Dendritic cell treated with granulocyte-macrophage colony-stimulating factor and Interleukin-4, amounts not matched to agents 40 ng/mL and 50 ng/mL, for 4 days (primary cell): ENCODE results near the gene SELENOI.

Experiments used
- H3K27ac Mint-ChIP-seq: one replicate; pipeline ENCODE4 v1.8.0; 2022; ENCODE audit warnings: mild to moderate bottlenecking, mixed read lengths
- H3K27me3 Mint-ChIP-seq: one replicate; pipeline ENCODE4 v1.8.0; 2022; ENCODE audit warnings: mild to moderate bottlenecking, mixed read lengths
- H3K36me3 Mint-ChIP-seq: one replicate; pipeline ENCODE4 v1.8.0; 2022; ENCODE audit warnings: low read depth, mixed read lengths
- H3K4me1 Mint-ChIP-seq: one replicate; pipeline ENCODE4 v1.8.0; 2022; ENCODE audit warnings: low read depth, mixed read lengths
- H3K4me3 Mint-ChIP-seq: one replicate; pipeline ENCODE4 v1.8.0; 2022; ENCODE audit warnings: mild to moderate bottlenecking, moderate library complexity, mixed read lengths
- H3K9me3 Mint-ChIP-seq: one replicate; pipeline ENCODE4 v1.8.0; 2022; ENCODE audit warnings: mixed read lengths
- intact Hi-C: fragments of 100-400 bp; cut with micrococcal nuclease; formaldehyde crosslinking; loops from one replicate; pipeline ENCODE4 v1.15.0; 2022

The SELENOI gene

GRCh38 chr2:26422947-26423629, 77.1 kb downstream of the SELENOI start:
- no peaks in the 10 kb centered on the region for H3K36me3 Mint-ChIP-seq
- no peak overlapping the region for H3K27ac Mint-ChIP-seq
- intact Hi-C loops: no loop called here
- no peaks in the 10 kb centered on the region for H3K27me3 Mint-ChIP-seq
- H3K9me3 Mint-ChIP-seq: no peaks in the 10 kb centered on the region
- no peaks in the 10 kb centered on the region for H3K4me1 Mint-ChIP-seq
- H3K4me3 Mint-ChIP-seq: no peak overlapping the region

- intact Hi-C loops: no loop called here
- Mint-ChIP-seq H3K36me3 (no peaks in the 10 kb centered on the region), H3K4me3 (no peak overlapping the region), H3K27me3 (no peaks in the 10 kb centered on the region), H3K9me3 (no peaks in the 10 kb centered on the region), H3K4me1 (no peaks in the 10 kb centered on the region), H3K27ac (no peak overlapping the region)
Observed at GRCh38 chr2:26423750-26424149, 77.8 kb downstream of the SELENOI start.

- no peak overlapping the region for H3K27ac Mint-ChIP-seq
- no peaks in the 10 kb centered on the region for H3K9me3 Mint-ChIP-seq
- H3K4me1 Mint-ChIP-seq: no peaks in the 10 kb centered on the region
Observed at GRCh38 chr2:26424221-26424620, 78.3 kb downstream of the SELENOI start.

GRCh38 chr2:26428846-26429245, 82.9 kb downstream of the SELENOI start:
- intact Hi-C loops: no loop called here
- Mint-ChIP-seq H3K27ac (no peak overlapping the region), H3K27me3 (peaks cover 4% of the 10 kb centered on the region), H3K36me3 (no peaks in the 10 kb centered on the region), H3K4me1 (peaks cover 5% of the 10 kb centered on the region), H3K4me3 (no peak overlapping the region), H3K9me3 (no peaks in the 10 kb centered on the region)

More at GRCh38 chr2:26424221-26424620, 78.3 kb downstream of the SELENOI start:
- intact Hi-C loops: no loop called here
- Mint-ChIP-seq H3K27me3 (no peaks in the 10 kb centered on the region), H3K36me3 (no peaks in the 10 kb centered on the region), H3K4me3 (no peak overlapping the region)

- H3K4me3 Mint-ChIP-seq: no peak overlapping the region
Observed at GRCh38 chr2:26429779-26430578, 84.0 kb downstream of the SELENOI start.

GRCh38 chr2:26430826-26431225, 84.9 kb downstream of the SELENOI start:
- peaks cover 4% of the 10 kb centered on the region for H3K27me3 Mint-ChIP-seq
- H3K4me3 Mint-ChIP-seq: no peak overlapping the region
- no peak overlapping the region for H3K27ac Mint-ChIP-seq
- no peaks in the 10 kb centered on the region for H3K9me3 Mint-ChIP-seq
- peaks cover 5% of the 10 kb centered on the region for H3K4me1 Mint-ChIP-seq
- intact Hi-C loops: no loop called here
- no peaks in the 10 kb centered on the region for H3K36me3 Mint-ChIP-seq

More at GRCh38 chr2:26429779-26430578, 84.0 kb downstream of the SELENOI start:
- H3K27ac Mint-ChIP-seq: no peak overlapping the region
- intact Hi-C loops: no loop called here
- no peaks in the 10 kb centered on the region for H3K9me3 Mint-ChIP-seq
- no peaks in the 10 kb centered on the region for H3K36me3 Mint-ChIP-seq
- H3K4me1 Mint-ChIP-seq: peaks cover 5% of the 10 kb centered on the region
- H3K27me3 Mint-ChIP-seq: peaks cover 4% of the 10 kb centered on the region

GRCh38 chr2:26432363-26432762, 86.4 kb downstream of the SELENOI start:
- peaks cover 5% of the 10 kb centered on the region for H3K4me1 Mint-ChIP-seq
- H3K27ac Mint-ChIP-seq: no peak overlapping the region
- no peaks in the 10 kb centered on the region for H3K36me3 Mint-ChIP-seq
- H3K9me3 Mint-ChIP-seq: no peaks in the 10 kb centered on the region
- peaks cover 4% of the 10 kb centered on the region for H3K27me3 Mint-ChIP-seq
- H3K4me3 Mint-ChIP-seq: no peak overlapping the region
- intact Hi-C loops: no loop called here

GRCh38 chr2:26432859-26433258, 86.9 kb downstream of the SELENOI start:
- intact Hi-C loops: no loop called here
- H3K27ac Mint-ChIP-seq: no peak overlapping the region
- H3K9me3 Mint-ChIP-seq: no peaks in the 10 kb centered on the region
- H3K4me1 Mint-ChIP-seq: peaks cover 5% of the 10 kb centered on the region
- peaks cover 4% of the 10 kb centered on the region for H3K27me3 Mint-ChIP-seq
- no peak overlapping the region for H3K4me3 Mint-ChIP-seq
- H3K36me3 Mint-ChIP-seq: no peaks in the 10 kb centered on the region

GRCh38 chr2:26435106-26435505, 89.2 kb downstream of the SELENOI start:
- intact Hi-C loops: no loop called here
- peaks cover 5% of the 10 kb centered on the region for H3K4me1 Mint-ChIP-seq
- H3K27me3 Mint-ChIP-seq: peaks cover 6% of the 10 kb centered on the region
- H3K4me3 Mint-ChIP-seq: no peak overlapping the region
- no peaks in the 10 kb centered on the region for H3K9me3 Mint-ChIP-seq
- H3K36me3 Mint-ChIP-seq: no peaks in the 10 kb centered on the region
- H3K27ac Mint-ChIP-seq: no peak overlapping the region

- peaks cover 1% of the 10 kb centered on the region for H3K27me3 Mint-ChIP-seq
Observed at GRCh38 chr2:26438526-26438925, 92.6 kb downstream of the SELENOI start.

GRCh38 chr2:26438926-26439325, 93.0 kb downstream of the SELENOI start:
- Mint-ChIP-seq H3K27me3 (peaks cover 1% of the 10 kb centered on the region), H3K4me1 (no peaks in the 10 kb centered on the region), H3K4me3 (no peak overlapping the region), H3K27ac (no peak overlapping the region), H3K9me3 (no peaks in the 10 kb centered on the region), H3K36me3 (no peaks in the 10 kb centered on the region)
- intact Hi-C loops: no loop called here

More at GRCh38 chr2:26438526-26438925, 92.6 kb downstream of the SELENOI start:
- Mint-ChIP-seq H3K4me3 (no peak overlapping the region), H3K36me3 (no peaks in the 10 kb centered on the region), H3K9me3 (no peaks in the 10 kb centered on the region), H3K4me1 (peaks cover 3% of the 10 kb centered on the region), H3K27ac (no peak overlapping the region)
- intact Hi-C loops: no loop called here

- peaks cover 1% of the 10 kb centered on the region for H3K27me3 Mint-ChIP-seq
- H3K4me3 Mint-ChIP-seq: no peak overlapping the region
- intact Hi-C loops: no loop called here
Observed at GRCh38 chr2:26442301-26442700, 96.4 kb downstream of the SELENOI start.

GRCh38 chr2:26442707-26443106, 96.8 kb downstream of the SELENOI start:
- no peaks in the 10 kb centered on the region for H3K36me3 Mint-ChIP-seq
- H3K27ac Mint-ChIP-seq: no peak overlapping the region
- H3K4me1 Mint-ChIP-seq: no peaks in the 10 kb centered on the region
- no peaks in the 10 kb centered on the region for H3K9me3 Mint-ChIP-seq
- peaks cover 1% of the 10 kb centered on the region for H3K27me3 Mint-ChIP-seq
- intact Hi-C loops: no loop called here
- H3K4me3 Mint-ChIP-seq: no peak overlapping the region

More at GRCh38 chr2:26442301-26442700, 96.4 kb downstream of the SELENOI start:
- Mint-ChIP-seq H3K4me1 (no peaks in the 10 kb centered on the region), H3K9me3 (no peaks in the 10 kb centered on the region), H3K27ac (no peak overlapping the region), H3K36me3 (no peaks in the 10 kb centered on the region)

- Mint-ChIP-seq H3K9me3 (no peaks in the 10 kb centered on the region), H3K36me3 (no peaks in the 10 kb centered on the region), H3K27ac (no peak overlapping the region), H3K4me3 (no peak overlapping the region), H3K4me1 (no peaks in the 10 kb centered on the region), H3K27me3 (no peaks in the 10 kb centered on the region)
- intact Hi-C loops: no loop called here
Observed at GRCh38 chr2:26444236-26444635, 98.3 kb downstream of the SELENOI start.
